ENCODE data around the gene EVA1C. TPM values are rescaled to one million over a fixed set of nuclear protein-coding genes. Genes with fewer than 3 reads are reported as not detected.
"Not testable (repeated sequence)": the region's sequence is repeated elsewhere in the genome, so short reads cannot be mapped to it uniquely, and the experiment has no call there.

Gene EVA1C
- total RNA-seq, 1 donor from 2014 or later, result 55.3 TPM

- DNase-seq (ENCODE audit: low spot score), result no peak
Observed at GRCh38 chr21:32499249-32500055, 86.9 kb downstream of the EVA1C start.

DNA sequence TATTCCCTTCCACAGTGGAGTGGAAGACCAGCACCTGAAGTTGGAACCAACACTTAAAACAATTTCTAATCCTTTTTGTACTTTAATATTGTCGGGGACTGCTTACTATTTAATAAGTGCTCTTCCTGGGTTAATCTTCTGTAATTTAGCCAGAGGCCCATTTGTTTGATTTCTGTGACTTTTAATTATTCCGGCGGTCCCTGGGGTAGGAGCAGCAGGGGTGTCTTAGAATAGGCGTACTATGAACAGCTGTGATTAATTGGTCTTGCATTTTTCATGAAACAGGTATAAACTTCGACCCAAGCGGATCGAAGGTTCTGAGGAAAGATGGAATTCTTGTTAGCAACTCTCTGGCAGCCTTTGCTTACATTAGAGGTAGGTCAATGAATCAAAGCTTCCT lies 91.1 kb downstream of the EVA1C start:
- DNase-seq (ENCODE audit: low spot score), result not testable (repeated sequence)

- DNase-seq (ENCODE audit: low spot score), result not testable (repeated sequence)
Observed at GRCh38 chr21:32505767-32506166, 93.3 kb downstream of the EVA1C start.

GRCh38 chr21:32506411-32506965 lies 94.0 kb downstream of the EVA1C start:
- not testable (repeated sequence) for DNase-seq (ENCODE audit: low spot score)

GRCh38 chr21:32507342-32507919 lies 94.9 kb downstream of the EVA1C start:
- DNase-seq (ENCODE audit: low spot score), result no peak

GRCh38 chr21:32508036-32508435 lies 95.5 kb downstream of the EVA1C start:
- not testable (repeated sequence) for DNase-seq (ENCODE audit: low spot score)

DNA sequence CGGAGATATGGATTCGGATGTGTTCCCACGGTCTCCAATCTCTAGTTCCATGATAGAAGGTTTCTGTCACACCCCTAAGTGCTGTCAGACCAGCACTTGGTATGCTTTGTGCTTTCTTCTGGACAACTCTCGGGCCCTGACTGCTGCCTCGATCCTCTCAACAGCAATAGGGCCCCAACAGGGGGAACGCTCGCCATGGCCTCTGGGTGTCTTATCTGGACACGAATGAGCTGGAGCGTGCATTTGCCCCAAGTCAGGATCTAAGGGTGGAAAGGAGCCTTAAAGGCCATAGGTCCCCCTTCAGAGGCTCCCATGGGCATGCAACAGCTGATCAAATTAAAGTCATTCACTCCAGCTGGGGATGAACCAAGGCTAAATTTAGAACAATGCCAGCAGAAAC lies 96.1 kb downstream of the EVA1C start:
- no peak for DNase-seq (ENCODE audit: low spot score)

DNA sequence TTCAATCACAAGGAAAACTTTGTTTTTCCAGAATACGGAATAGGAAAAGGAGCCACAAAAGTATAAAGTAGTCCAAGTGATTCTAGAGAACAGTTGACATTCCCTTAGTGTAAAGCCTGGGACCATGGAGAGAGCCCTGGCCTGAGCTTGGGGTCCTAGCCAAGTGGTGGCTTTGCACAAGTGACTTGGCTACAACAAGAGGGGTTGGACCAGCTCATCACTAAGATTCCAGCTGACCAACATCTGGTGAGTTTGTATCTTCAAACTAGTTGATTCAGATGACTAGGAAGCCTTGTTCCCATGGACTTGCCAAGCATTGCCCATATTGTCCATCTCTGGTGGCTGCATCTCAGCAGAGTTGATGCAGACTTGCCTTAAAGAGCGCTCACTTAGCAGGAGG lies 96.5 kb downstream of the EVA1C start:
- not testable (repeated sequence) for DNase-seq (ENCODE audit: low spot score)

DNA sequence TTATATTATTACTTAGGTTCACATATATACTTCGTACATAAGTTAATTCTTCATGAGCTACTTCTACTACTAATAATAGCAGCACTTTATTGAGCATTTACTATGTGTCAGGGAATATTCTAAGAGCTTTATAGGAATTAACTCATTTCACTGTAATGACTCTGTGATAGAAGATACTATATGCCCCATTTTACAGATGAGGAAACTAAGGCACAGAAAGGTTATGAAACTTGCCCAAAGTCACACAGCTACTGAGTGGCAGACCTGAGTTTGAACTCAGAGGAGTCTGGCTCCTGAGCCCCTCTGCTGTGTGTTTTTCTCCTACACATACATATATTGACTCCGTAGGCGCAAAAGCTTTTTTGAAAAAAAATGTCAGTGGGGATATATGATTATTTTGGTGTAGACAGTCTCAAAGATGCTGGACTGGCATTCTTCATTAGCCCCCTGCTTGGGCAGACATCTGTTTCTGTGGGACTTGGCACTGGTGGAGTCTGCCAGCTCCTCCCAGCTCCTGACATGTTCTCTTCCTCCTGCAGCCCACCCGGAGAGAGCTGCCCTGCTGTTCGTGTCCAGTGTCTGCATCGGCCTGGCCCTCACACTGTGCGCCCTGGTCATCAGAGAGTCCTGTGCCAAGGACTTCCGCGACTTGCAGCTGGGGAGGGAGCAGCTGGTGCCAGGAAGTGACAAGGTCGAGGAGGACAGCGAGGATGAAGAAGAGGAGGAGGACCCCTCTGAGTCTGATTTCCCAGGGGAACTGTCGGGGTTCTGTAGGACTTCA lies 102.0 kb downstream of the EVA1C start:
- DNase-seq (ENCODE audit: low spot score), result no peak

DNA sequence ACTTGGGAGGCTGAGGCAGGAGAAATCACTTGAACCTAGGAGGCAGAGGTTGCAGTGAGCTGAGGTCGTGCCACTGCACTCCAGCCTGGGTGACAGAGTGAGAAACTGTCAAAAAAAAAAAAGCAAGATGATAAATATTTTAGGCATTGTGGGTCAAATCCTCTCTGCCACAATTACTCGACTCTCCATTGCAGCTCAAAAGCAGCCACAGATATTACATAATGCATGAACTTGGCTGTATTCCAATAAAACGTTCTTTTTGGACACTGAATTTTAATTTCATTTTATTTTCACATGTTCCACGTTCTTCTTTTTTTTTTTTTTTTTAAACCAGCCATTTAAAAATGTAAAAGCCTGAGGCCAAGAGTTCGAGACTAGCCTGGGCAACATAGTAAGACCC lies 103.4 kb downstream of the EVA1C start:
- no peak for DNase-seq (ENCODE audit: low spot score)

GRCh38 chr21:32516756-32517649 lies 104.5 kb downstream of the EVA1C start:
- no peak for DNase-seq (ENCODE audit: low spot score)

DNA sequence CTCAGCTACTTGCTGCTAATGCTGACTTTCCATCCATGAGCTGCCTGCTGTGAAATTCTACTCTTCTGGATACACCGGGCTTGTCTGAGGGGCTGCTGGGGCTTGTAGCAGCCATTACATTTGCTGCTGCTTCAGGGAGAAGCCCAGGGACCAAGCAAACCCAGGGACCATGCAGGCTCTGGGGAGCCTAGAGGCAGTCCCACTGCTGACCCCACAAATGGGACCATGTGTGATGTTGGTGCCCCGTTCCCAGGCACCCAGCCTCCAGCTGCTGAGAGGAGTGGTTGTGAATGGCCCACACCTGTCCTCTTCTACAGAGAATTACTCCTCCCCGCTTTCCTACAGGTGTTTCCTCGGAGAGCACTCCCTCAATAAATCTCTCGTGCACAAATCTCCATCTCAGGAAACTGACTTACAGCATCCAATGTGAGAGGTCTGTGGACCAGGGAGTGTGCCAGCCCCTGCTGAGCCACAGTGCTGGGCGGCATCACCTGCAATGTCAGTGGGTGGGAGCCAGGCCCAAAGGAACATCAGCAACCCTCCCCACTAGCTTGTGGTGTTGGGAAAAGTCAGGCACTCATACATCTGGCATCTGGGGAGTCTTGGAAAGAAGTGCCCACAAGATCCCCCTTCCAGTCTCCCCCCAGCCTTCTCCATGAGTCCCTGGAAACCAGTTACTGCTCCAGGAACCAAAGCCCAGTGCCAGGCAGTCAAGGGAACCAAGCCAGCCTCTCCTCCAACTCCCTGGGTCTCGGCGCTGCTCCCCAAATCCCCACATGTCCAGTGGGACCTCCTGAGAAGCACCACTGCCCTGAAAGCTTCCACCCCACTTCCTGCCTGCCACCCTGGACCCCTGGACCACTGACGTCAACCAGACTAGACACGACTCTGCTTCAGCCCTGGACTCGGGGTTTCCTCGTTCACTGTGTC lies 107.7 kb downstream of the EVA1C start:
- no peak for DNase-seq (ENCODE audit: low spot score)

GRCh38 chr21:32520875-32521735 lies 108.6 kb downstream of the EVA1C start:
- peak; percentile 83 for DNase-seq (ENCODE audit: low spot score)

DNA sequence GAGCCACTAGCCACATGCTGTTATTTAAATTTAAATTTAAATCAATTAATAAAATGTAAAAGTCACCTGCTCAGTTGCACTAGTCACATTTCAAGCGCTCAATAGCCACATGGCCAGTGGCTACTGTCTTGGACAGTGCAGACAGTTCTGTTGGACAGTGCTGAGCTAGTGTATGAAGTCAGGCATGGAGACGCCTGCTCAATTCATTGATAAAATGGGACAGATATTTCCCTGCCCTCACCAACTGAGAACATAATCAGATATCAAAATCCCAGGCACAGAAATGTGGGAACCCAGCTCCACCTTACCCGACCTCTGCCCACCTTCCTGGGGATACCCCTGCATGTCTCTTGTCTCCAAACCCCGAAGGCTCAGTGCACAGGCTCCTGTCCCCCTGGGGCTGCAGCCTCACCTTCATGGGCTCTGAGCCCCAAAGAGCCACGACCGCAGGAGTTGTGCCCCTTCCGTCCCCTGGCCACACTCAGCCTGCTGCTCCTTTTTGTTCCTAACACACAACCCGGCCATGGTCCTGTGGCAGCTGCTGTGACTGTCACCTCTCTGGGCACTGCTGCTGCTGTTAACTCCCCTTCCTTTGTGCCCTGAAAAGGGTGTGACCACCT lies 109.3 kb downstream of the EVA1C start:
- no peak for DNase-seq (ENCODE audit: low spot score)

DNA sequence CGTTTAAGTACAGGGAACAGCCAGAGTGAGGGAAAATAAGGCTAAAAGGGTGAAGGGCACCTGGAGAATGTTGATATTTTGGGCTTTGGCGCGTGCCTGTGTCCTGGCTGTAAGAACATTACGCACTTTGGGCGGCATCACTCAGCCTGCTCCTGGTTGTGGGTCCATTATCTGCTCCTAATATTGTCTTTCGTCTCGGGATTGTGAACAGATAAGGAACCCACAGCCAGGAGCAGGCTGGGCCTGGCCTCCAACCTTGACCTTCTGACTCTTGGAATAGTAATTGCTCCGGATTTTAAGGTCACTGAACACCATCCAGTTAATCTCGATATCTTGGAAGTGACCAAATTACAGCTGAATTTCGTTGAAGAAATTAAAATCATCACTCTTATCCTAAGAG lies 111.0 kb downstream of the EVA1C start:
- DNase-seq (ENCODE audit: low spot score), result no peak

GRCh38 chr21:32523988-32524719 lies 111.6 kb downstream of the EVA1C start:
- DNase-seq (ENCODE audit: low spot score), result no peak

- DNase-seq (ENCODE audit: low spot score), result no peak
Observed at GRCh38 chr21:32525282-32525681, 112.8 kb downstream of the EVA1C start.

DNA sequence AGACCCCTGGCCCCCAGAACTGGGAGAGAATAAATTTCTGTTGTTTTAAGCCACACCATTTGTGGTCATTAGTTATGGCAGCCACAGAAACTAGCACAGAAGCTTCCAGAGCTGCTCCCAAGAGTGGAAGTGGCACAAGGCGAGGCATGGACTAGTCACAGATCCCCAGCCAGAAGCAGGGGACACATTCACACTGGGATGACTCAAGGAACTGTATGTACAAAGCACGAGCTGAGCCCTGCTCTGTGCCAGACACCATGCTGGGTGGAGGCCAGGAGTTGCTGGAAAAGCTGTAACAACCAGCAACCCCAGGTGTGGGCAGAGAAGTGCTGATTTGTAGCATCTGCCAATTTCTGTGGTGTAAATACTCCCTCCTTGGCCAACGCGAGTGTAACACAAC lies 117.2 kb downstream of the EVA1C start:
- DNase-seq (ENCODE audit: low spot score), result no peak

All from ureter (tissue), 1 donor.